ENCODE measurements around the gene RAB3GAP1. TPM values are rescaled to one million over a fixed set of nuclear protein-coding genes. Genes with fewer than 3 reads are reported as not detected.
"Not testable (repeated sequence)": the region's sequence is repeated elsewhere in the genome, so short reads cannot be mapped to it uniquely, and the experiment has no call there.

The RAB3GAP1 gene
- polyA plus RNA-seq, 1 donor: 36.7 TPM

DNA sequence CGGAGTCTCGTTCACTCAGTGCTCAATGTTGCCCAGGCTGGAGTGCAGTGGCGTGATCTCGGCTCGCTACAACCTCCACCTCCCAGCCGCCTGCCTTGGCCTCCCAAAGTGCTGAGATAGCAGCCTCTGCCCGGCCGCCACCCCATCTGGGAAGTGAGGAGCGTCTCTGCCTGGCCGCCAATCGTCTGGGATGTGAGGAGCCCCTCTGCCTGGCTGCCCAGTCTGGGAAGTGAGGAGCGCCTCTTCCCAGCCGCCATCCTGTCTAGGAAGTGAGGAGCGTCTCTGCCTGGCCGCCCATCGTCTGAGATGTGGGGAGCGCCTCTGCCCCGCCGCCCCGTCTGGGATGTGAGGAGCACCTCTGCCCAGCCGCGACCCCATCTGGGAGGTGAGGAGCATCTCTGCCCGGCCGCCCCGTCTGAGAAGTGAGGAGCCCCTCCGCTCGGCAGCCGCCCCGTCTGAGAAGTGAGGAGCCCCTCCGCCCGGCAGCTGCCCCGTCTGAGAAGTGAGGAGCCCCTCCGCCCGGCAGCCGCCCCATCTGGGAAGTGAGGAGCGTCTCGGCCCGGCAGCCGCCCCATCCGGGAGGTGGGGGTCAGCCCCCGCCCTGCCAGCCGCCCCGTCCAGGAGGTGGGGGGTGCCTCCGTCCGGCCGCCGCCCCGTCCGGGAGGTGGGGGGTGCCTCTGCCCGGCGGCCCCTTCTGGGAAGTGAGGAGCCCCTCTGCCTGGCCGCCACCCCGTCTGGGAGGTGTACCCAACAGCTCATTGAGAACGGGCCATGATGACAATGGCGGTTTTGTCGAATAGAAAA, 53.6 kb downstream of the RAB3GAP1 start:
- DNase-seq: not testable (repeated sequence)

DNA sequence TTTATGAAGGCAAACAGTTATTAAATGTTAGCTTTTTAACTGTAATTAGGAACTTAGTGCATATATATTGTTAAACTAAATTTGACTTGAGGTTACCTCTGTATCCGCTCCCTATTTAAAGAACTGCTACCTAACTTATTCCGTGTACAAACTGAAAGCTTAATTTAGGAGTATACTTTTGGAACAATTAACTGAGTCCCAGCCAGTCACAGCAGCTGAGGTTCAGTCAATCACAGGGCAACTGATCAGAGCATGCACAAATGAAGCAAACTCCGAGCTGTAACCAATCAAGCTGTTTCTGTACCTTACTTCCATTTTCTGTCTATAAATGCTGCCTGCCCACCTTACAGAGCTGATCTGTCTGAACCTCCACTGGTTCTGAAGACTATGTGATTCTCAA, 61.2 kb downstream of the RAB3GAP1 start:
- no peak for DNase-seq

DNA sequence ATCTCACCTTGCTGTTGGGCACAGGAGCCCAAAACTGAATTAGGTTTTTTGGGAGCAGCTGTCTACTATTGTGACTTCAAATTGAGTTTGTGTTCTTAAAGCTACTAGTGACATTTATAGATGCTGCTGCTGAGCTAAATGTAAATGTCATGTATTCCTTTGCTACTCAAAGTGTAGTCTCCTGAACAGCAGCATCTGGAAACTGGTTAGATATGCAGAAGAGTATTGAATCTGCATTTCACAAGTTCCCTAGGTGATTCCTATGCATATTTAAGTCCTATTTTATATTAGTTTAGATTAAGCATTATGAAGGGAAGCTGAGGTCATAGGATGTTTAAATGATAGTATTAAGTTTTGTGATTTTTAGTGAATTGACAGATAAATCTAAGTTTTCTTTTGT, 67.5 kb downstream of the RAB3GAP1 start:
- DNase-seq: no peak

DNA sequence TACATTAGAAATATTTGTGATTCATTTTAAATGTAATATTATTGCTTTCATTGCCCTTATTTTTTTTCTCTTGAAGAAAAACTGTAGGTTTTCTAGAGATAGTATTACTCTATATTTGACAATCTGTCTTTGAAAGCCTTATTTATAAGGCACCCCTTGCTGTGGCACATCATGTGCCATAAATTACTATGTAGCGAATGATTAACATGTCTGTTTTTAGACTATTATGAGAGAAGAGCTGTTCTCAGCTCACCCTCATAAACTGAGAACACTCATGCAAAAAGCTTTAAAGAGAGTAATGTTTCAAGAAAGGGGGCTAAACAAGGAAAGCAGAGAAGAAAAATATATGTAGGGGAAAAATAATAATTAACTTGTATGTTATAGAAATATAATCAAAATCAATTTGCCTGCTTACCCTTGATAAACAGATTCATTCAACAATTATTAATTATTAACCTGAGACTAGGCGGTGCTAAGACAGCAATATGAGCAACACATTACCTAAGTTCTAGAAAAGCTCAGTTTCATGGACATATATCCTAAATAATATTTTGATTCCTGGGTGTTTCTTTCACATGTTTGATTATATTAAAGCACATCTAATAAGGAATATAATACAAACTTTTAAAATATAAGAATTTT, 69.0 kb downstream of the RAB3GAP1 start:
- no peak for DNase-seq

DNA sequence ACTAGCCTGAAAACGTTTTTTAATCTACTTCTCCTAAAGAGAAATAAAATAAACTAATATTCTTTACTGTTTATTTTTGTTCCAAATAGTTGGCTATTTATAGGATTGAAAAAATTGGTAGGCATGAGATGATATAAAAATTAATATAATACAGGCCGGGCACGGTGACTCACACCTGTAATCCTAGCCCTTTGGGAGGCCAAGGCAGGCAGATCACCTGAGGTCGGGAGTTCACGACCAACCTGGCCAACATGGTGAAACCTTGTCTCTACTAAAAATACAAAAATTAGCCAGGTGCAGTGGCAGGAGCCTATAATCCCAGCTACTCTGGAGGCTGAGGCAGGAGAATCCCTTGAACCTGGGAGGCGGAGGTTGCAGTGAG, 69.6 kb downstream of the RAB3GAP1 start:
- DNase-seq: not testable (repeated sequence)

DNA sequence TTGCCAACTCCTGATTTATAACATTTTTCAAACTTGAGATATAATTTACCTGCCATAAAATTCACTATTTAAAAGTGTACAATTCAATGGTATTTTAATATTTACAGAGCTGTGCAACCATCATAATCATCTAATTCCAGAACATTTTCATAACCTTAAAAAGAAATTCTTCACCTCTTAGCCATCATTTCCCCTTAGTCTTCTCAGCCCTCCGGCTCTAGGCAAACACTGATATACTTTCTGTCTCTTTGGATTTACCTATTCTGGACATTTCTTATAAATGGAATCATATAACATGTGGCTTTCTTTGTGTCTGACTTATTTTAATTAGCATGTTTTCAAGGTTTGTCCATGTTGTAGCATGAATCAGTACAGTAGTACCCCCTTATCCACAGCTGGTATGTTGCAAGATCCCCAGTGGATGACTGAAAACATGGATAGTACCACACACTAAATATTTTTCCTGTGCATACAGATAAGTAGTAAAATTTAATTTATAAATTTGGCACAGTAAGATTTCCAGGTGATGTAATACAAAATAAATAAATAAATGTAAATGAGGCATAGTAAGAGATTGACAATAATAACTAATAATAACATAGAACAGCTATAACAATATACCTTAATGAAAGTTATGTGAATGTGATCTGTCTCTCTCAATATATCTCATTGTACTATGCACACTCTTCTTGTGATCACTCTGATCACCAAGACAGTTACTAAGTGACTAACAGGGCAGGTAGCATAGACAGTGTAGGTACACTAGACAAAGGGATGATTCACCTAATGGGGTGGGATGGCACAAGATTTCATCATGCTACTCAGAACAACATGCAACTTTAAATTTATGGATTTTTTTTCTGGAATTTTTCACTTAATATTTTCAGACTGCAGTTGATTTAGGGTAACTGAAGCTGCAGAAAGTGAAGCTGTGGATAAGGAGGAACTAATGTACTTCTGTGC, 73.1 kb downstream of the RAB3GAP1 start:
- DNase-seq: no peak

DNA sequence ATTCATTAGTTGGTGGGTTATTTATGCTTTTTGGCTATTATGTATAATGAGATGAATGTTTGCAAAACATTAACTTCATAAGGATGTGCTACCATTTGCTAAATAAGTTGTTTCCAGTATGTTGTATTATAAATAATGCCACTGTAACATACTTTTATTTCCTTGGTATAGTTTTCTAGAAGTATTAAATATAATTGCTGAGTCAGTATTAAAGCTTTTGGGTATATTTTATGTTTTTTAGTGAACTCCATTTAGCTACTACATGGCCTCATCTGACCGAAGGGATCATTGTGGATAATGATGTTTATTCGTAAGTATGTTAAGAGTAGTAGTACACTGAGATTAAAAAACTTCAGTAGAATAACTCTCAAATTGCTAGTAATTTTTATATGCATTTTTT, 73.8 kb downstream of the RAB3GAP1 start:
- DNase-seq: no peak

DNA sequence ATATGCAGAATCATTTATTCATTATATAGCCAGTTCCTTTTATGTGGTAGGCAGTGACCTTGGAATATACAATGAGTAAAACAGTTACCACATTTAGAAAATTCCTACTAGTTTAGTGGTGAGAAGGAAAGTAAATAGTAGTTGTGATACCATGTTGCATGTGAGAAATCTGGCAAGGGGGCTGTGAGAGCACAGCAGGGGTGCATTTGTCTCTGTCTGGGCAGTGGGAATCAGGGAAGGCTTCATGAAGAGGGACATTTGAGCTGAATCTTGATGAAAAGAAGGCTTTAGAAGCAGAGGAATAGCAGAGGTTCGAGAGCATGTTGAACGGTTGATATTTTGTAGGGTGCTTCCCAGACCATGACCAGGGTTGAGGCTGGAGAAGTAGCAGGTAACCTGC, 78.7 kb downstream of the RAB3GAP1 start:
- no peak for DNase-seq

DNA sequence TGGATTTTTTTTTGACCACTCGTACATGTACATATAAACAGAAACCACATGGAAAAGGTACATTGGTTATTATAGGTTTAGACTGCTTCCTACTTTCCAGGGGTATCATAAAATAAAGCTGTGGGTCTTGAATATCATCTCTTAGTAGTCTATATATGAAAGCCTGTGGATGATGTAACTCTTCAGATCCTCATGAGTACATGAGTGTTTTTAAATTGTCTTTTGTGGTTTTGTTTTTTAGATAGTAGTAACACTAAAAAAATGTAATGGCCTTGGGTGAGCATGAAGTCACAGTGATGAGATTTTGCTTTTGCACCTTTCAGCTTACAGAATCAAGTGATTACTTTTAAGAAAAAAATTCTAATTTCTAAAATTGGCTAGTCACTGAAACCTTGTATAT, 80.2 kb downstream of the RAB3GAP1 start:
- DNase-seq: no peak

DNA sequence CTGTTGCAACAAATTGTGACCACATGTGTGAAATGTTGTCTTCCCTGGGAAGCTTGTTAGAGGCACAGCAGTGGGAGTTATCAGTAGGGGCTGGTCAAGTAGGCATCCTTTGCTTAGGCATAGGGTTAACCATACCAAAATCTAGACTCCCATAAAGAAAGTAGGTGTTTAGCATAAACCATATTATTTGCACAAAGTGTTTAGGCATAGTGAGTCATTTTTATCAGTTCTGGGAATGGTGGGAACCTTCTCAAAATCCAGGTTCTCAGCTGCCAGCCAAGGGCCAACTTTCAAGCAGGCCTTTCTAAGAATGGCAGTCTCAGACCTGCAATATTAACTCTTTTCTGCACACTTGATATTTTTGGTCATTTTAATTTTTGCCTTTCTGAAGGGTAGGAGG, 88.5 kb downstream of the RAB3GAP1 start:
- no peak for DNase-seq

DNA sequence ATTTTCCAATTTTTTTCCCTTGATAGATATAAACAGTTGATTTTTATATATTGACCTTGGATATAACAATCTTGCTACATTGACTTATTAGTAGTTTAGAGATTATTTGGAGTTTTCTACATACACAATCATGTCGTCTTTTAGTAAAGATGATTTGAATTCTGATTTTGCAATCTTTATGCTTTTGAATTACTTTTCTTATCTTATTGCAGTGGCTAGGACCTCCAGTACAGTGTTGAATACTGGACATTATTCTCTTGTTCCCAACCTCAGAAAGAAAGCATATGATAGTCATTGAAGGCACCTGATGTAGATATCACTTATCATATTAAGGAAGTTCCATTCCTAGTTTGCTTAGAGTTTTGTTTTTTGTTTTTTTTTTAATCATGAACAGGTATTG, 90.2 kb downstream of the RAB3GAP1 start:
- no peak for DNase-seq

DNA sequence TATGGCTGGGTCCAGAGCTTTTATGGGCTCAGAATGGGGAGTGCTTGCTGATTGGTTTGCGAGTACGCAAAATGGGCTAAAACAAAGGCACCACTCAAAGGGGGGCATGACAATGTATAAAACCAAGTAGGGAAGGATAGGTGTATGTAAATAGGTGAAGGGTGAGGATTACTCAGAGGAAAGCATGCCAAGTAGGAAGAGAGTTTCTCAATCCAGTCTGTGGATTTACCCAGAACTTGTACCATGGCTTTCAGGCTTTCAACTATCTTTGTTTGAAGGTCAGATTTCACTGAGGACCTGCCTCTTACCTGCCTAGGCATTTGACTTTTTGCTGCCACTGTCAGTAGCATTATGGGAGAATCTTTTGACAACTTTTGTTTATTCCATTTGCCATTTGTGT, 92.3 kb downstream of the RAB3GAP1 start:
- DNase-seq: no peak

DNA sequence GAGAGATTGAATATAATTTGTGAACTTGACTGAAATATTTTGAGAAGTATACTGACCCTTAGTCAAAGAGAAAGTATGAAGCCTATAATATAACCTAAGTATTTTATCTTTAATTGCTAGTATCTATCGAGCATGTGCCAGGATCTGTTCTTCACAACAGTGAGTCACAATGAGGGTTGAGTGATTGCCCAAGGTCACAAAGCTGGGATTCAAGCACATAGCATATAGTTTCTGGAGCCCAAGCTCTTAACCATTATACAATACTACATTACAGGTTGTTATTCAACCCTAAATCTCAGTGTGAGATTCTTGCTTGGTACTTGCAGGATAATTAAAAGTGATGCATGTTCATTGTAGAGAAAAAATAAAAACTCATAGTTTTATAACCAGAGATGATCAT, 97.2 kb downstream of the RAB3GAP1 start:
- DNase-seq: no peak

DNA sequence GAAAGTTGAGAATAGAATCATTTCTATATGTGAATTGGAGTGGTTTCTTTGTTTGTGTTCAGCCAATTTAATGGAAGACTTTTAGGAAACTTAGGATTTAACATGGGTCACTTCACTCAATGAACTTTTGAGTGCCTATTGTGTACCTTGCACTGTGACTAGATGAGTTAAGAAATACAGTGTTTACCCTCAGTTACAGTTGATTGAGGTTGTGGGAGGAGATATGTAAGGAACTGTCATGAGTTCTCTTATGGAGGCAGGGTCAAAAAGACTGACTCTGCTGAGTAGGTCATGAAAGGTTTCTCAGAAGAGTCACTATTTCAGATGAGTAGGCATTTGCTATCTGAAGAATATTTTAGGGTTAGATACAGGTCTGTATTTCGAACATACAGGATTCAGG, 98.6 kb downstream of the RAB3GAP1 start:
- DNase-seq: no peak

DNA sequence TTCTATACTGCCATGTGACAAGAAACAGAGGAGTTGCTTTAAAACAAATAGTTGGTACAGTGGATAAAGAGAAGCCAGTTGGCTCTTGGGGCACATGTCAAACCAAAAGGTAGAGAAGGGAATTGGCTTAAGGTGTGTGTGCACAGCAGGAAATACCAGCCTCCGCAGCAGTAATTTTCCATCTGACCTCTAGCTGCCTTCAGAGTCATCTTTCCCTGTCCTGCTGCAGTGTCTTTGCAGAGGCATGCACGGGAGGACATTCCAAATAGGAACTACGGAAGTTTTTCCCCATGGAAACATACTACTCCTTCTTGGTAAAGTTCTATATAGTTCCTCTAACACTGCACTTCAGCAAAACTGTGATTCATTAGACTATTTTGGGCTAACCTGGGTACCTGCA, 99.5 kb downstream of the RAB3GAP1 start:
- DNase-seq: no peak

DNA sequence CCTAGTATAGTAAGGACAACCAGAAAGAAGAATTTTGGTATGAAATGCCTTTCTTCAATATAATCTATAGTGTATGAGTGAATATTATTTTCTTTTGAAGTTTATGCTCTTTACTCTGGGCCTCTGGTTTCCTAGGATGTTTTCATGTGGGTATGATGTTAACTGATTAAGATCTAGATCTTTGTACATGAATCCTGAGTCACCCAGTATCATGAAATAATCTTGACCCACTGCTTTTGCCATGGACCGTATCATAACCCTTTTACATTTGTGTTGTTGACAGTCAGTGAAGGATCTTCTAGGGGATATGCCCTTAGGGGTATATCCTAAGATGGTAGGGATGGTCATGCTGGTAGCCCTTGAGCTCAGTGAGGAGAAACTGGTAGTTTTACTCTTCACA, 100.3 kb downstream of the RAB3GAP1 start:
- no peak for DNase-seq

DNA sequence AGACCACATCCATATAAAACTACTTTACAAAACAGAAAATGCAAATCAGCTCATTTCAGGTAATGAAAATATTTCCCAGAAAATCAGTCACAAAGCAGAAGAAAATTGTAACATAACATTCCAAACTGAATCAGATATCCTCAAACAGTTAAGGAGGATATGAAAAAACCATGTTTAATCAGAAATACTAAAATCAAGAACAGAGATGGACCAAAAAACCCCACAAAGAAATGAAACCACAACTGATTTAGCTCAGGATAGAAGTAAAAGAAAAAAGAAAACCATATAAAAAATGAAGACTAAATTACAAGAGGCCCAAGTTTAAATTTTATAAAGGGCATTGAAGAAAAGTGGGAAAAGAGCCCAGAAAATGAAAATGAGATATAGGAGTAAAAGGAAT, 102.9 kb downstream of the RAB3GAP1 start:
- no peak for DNase-seq

DNA sequence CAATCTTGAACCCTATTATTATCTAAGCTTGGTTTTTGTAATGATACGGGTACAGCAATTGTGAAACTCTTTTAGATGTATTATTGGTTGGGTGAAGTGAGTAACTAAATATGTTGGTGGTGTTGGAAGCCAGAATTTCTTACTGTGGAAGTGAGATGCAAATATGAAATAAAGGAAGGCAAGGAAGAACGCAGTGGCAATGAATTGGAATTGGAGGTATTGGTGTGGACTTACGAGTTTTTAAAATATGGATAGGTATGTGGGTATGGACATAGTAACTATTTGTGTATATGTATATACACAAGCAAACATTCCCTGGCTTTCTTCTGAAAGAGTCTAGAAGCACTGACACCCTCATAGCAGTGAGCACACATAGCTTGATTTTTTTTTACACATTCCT, 105.8 kb downstream of the RAB3GAP1 start:
- DNase-seq: no peak

DNA sequence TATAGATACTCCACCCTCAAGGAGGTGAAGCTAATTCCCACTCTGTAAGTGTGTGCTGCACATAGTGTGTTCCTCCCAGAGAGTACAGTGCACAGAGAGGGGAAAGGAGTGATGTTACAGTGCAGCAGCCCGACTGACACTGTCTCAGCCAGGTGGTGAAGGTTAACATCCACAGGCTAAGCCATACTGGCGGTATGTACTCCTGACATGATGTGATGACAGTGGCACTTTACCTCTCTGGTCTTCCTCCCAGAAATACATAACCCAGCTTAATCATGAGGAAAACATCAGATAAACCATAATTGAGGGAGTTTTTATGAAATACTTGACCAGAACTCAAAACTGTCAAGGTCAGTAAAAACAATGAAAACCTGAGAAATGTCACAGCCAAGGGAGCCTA, 107.1 kb downstream of the RAB3GAP1 start:
- DNase-seq: no peak

DNA sequence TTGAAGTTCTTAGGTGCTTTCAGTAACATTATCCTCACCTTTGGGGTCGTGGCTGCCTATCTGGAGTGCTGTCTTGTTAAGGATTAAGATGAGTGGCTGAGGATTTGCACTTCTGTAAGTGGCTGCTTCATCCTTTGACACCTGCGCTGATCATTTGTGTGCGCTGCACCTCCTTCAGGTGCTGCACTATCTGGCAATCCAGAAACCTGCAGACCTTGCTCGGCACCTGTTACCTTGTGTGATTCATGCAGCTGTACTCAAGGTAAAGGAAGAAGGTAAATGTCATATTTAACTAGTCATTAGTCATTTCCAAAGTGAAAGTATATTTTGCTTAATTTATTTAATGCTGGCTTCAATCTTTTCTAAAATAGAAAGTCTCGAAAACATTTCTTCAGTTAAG, 110.3 kb downstream of the RAB3GAP1 start:
- no peak for DNase-seq

DNA sequence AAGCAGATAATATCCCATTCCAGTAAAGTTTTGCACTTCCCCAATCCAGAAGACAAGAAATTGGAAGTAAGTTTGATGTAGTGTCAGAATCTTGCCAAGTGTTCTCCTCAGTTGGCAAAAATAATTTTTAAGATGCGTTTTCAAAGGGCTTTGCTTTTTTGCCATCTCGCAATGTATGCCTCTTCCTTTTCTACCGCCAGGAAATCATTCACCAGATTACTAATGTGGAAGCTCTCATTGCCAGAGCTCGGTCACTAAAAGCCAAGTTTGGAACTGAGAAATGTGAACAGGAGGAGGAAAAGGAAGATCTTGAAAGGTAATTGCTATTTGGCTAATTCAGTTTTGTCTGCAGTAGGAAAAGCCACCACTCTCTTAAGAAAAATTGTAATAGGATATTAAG, 110.7 kb downstream of the RAB3GAP1 start:
- peak; percentile 12 for DNase-seq

DNA sequence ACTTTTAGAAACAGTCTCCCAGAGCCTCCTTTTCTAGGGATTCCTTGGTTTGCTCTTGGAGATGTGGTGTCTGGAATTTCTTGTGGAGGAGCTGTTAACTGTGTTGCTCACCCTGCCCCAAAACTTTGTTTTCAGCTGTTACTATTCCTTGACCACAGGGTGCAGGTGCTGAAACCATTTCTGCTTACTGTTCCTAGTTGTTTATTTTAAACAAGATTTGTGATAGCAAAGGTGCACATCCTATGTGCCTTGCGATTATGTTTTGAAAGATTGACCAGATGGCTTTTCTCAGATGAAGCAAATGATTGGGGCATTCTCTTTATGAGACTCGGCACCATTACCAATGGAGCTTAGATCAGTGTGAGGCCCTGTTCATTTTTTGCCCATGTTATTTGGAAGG, 111.2 kb downstream of the RAB3GAP1 start:
- DNase-seq: no peak

DNA sequence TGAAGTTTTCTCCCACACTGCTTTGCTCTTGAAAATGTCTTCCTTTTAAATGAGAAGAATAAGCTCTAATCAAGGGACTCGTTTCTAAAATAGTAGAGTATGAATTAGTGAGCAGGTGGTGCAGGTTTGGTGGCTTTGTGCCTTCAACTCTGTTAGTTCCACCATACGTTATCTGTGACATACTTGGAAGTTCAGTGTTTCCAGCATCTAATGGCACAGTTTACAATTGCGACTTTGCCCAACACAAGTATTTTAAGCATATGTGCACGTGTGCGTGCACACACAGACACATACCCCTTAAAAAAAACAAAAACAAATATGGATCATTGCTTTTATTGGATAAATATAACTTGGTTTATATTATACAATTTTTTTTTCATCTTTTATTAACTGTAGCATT, 111.8 kb downstream of the RAB3GAP1 start:
- DNase-seq: no peak

All from hindlimb muscle (tissue), 1 donor.